ENCODE results near the gene CGA. TPM values are rescaled to one million over a fixed set of nuclear protein-coding genes. Genes with fewer than 3 reads are reported as not detected.

CGA gene
- total and polyA plus RNA-seq, 2 donors (not counting 1 experiment from before 2014, with no cell fraction given) = not detected

Other genes with a start within 250 kb of the CGA start
- not detected in 2 replicates for gene HTR1E, start 157.6 kb downstream of the CGA start, total RNA-seq
- not detected in 2 replicates for gene HTR1E, start 157.6 kb downstream of the CGA start, polyA plus RNA-seq
- 84.1 and 86.5 TPM in 2 replicates for gene ZNF292, start 60.5 kb upstream of the CGA start, total RNA-seq
- 10.1 and 13.3 TPM in 2 replicates for gene ZNF292, start 60.5 kb upstream of the CGA start, polyA plus RNA-seq
- 18.7 and 19.1 TPM in 2 replicates for gene SMIM8, start 227.5 kb upstream of the CGA start, total RNA-seq
- gene SMIM8, start 227.5 kb upstream of the CGA start, polyA plus RNA-seq = 3.7 and 5.1 TPM in 2 replicates
- not detected in 2 replicates for gene GJB7, start 234.2 kb upstream of the CGA start, total RNA-seq
- gene GJB7, start 234.2 kb upstream of the CGA start, polyA plus RNA-seq = not detected in 2 replicates
- gene C6orf163, start 249.7 kb upstream of the CGA start, total RNA-seq = 10.0 and 11.8 TPM in 2 replicates
- gene C6orf163, start 249.7 kb upstream of the CGA start, polyA plus RNA-seq = 0.57 and 1.1 TPM in 2 replicates